ENCODE data around the gene USPL1. TPM values are rescaled to one million over a fixed set of nuclear protein-coding genes. Genes with fewer than 3 reads are reported as not detected.
"Not testable (repeated sequence)": the region's sequence is repeated elsewhere in the genome, so short reads cannot be mapped to it uniquely, and the experiment has no call there.

The USPL1 gene
- total RNA-seq, 2 donors from 2014 or later: 8.8 to 14.8 TPM

DNA sequence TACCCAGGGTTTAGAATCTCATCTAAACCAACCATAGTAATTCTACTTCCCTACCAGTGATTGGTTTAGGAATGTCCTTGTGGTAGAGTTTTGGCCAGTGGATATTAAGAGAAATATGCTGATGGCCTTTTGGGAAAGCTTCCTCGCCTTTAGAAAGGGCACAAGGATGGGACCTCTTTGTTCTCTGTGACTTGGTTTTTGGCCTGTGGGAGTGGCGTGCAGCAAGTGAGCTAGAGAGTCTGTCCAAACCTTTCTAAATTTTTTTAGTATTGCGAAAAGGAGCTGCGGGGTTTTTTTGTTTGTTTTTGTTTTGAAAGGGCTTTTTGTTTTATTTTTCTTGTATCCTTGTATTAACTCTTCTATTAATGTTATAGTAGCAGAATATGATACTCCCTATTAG is 20.6 kb downstream of the USPL1 start:
- no peaks in the 10 kb centered on the region for H3K36me3 ChIP-seq
- intact Hi-C loops (cut with DNase I): no loop called here
- no peaks in the 10 kb centered on the region for H3K9me3 ChIP-seq
- H3K27me3 ChIP-seq: no peaks in the 10 kb centered on the region
- no peaks in the 10 kb centered on the region for H3K4me1 ChIP-seq
- H3K27ac ChIP-seq: no peak overlapping the region
- no peak overlapping the region for H3K4me3 ChIP-seq
- DNase-seq: no peak
- H3K9ac ChIP-seq (ENCODE audit: low read depth in 2 of 2, low read length in 2 of 2): no peak overlapping the region
- TF ChIP-seq, protein P1, sequence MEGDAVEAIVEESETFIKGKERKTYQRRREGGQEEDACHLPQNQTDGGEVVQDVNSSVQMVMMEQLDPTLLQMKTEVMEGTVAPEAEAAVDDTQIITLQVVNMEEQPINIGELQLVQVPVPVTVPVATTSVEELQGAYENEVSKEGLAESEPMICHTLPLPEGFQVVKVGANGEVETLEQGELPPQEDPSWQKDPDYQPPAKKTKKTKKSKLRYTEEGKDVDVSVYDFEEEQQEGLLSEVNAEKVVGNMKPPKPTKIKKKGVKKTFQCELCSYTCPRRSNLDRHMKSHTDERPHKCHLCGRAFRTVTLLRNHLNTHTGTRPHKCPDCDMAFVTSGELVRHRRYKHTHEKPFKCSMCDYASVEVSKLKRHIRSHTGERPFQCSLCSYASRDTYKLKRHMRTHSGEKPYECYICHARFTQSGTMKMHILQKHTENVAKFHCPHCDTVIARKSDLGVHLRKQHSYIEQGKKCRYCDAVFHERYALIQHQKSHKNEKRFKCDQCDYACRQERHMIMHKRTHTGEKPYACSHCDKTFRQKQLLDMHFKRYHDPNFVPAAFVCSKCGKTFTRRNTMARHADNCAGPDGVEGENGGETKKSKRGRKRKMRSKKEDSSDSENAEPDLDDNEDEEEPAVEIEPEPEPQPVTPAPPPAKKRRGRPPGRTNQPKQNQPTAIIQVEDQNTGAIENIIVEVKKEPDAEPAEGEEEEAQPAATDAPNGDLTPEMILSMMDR (IDR thresholded peaks at IDR 0.05): no peak

DNA sequence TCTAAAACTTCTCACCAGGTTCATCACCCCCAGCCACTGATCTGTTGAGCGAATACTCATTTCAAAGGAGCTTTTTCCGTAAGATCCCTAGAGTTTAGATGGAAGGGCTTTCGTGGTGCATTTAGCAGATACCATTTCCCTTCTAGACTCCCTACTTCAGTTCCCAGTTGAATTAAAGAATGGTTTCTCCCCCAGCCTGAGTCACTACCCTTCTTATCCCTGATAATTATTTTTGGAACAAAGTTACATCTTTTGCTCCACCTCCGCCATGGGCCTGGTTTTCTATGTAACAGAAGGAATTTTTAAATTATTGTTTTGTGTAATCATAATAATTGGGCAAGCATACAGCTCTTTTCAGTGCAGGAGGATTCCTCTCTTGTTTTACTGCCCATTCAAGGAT is 22.0 kb downstream of the USPL1 start:
- Histone ChIP-seq H3K27ac (no peak overlapping the region), H3K9ac (ENCODE audit: low read depth in 2 of 2, low read length in 2 of 2) (no peak overlapping the region), H3K4me3 (no peak overlapping the region), H3K9me3 (no peaks in the 10 kb centered on the region), H3K4me1 (no peaks in the 10 kb centered on the region), H3K27me3 (no peaks in the 10 kb centered on the region), H3K36me3 (no peaks in the 10 kb centered on the region)
- intact Hi-C loops (cut with DNase I): no loop called here
- TF ChIP-seq, protein P1 (IDR thresholded peaks at IDR 0.05): no peak
- no peak for DNase-seq

DNA sequence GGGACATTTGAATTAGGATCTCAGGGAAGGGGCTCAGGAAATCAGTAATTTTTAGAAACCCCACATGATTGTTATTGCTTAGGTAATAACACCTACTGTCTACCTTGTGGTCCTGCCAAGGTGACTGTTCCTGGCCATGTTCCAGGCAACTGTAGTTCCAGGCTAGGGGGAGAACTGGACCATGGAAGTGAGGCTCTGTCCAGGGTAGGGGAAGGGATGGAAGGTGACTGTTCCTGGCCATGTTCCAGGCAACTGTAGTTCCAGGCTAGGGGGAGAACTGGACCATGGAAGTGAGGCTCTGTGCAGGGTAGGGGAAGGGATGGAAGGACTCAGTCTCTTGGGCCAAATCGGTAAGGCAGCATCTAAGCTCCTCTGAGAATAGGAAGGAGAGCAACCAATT is 23.5 kb downstream of the USPL1 start:
- H3K9me3 ChIP-seq; H3K27ac ChIP-seq; H3K4me1 ChIP-seq; DNase-seq; H3K4me3 ChIP-seq; intact Hi-C loops (cut with DNase I); H3K36me3 ChIP-seq; H3K9ac ChIP-seq (ENCODE audit: low read depth in 2 of 2, low read length in 2 of 2); H3K27me3 ChIP-seq: not testable (repeated sequence)

DNA sequence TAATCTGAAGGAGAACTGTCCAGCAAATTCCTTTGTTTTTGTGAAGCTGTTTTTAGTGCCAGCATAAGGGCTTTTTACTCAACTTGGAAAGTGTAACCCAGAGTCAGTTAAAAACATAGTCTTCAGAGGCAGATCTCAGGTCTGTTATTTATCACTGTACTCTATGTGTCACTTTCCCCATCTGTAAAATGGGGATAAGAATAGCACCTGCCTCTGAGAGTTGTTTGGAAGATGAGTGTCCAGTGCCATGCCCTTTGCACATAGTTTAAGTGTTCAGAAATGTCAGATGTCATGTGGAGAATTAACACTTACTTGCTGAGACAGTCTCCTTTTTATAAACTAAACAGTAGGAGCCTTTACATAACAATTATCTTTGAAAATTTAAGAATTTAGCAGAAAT is 27.9 kb downstream of the USPL1 start:
- no peak overlapping the region for H3K9ac ChIP-seq (ENCODE audit: low read depth in 2 of 2, low read length in 2 of 2)
- no peaks in the 10 kb centered on the region for H3K4me1 ChIP-seq
- no peak overlapping the region for H3K27ac ChIP-seq
- H3K27me3 ChIP-seq: no peaks in the 10 kb centered on the region
- intact Hi-C loops (cut with DNase I): no loop called here
- H3K9me3 ChIP-seq: no peaks in the 10 kb centered on the region
- no peak for DNase-seq
- TF ChIP-seq, protein P1 (IDR thresholded peaks at IDR 0.05): no peak
- H3K36me3 ChIP-seq: peaks cover 10% of the 10 kb centered on the region
- H3K4me3 ChIP-seq: no peak overlapping the region

DNA sequence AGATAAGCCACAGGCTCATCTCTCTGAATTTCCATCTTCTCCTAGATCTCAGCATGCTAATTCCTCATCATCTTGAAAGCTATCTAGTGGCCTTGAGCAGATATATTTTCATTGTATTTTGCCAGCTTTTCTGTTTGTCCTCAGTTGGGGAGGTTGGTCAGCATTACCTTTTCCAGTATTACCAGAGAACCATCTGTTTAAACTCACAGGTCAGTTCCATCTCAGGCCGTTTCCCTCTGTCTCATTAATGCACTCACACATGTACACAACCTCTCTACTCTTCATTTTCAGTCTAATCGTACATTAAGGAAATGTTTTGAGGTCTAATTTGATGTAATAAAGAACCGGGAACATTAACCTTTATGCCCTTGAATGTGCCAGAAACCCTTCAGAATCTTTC is 29.7 kb downstream of the USPL1 start:
- H3K4me3 ChIP-seq: no peak overlapping the region
- H3K27ac ChIP-seq: no peak overlapping the region
- TF ChIP-seq, protein P1 (IDR thresholded peaks at IDR 0.05): no peak
- no peak for DNase-seq
- H3K27me3 ChIP-seq: no peaks in the 10 kb centered on the region
- H3K9ac ChIP-seq (ENCODE audit: low read depth in 2 of 2, low read length in 2 of 2): no peak overlapping the region
- H3K4me1 ChIP-seq: no peaks in the 10 kb centered on the region
- H3K9me3 ChIP-seq: no peaks in the 10 kb centered on the region
- H3K36me3 ChIP-seq: peaks cover 10% of the 10 kb centered on the region
- intact Hi-C loops (cut with DNase I): no loop called here

DNA sequence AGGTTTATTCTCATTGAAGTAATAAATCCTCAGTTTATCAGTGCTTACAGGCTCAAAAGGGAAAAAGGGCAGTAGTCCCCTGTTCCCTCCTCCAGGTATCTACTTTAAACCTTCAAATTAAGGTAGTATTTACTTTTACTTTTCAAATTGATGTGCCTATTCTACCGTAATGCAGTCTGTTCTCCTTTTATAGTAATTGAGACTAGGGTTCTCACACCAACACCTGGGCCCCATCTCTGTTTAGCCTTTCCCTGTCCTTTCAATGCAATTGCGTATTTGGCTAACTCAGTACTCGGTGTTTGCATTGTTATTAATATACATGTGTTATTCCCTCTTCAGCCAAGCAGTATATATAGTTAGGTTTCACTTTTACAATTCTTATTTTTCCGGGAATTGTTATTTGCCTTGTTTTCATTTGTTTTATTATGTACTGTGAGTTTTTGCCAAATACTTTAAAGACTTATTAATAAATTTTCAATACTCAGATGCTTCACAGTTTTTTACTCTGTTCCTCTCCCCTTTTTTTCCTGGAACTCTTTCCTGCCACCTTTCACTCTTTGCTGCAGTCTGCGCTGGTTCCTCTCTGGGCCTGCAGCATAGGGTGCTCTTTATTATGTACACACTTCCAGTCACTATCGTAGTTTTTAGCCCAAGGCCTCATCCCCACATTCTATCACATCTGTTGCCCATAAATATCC is 30.3 kb downstream of the USPL1 start:
- DNase-seq: no peak
- peaks cover 10% of the 10 kb centered on the region for H3K36me3 ChIP-seq
- intact Hi-C loops (cut with DNase I): no loop called here

More for the DNA sequence above, 30.3 kb downstream of the USPL1 start:
- TF ChIP-seq, protein P1 (IDR thresholded peaks at IDR 0.05): no peak
- H3K9ac ChIP-seq (ENCODE audit: low read depth in 2 of 2, low read length in 2 of 2): no peak overlapping the region
- no peaks in the 10 kb centered on the region for H3K9me3 ChIP-seq
- no peaks in the 10 kb centered on the region for H3K27me3 ChIP-seq
- no peak overlapping the region for H3K27ac ChIP-seq
- H3K4me1 ChIP-seq: no peaks in the 10 kb centered on the region
- H3K4me3 ChIP-seq: no peak overlapping the region
